ENCODE measurements around the gene ZNF385A.

DNA sequence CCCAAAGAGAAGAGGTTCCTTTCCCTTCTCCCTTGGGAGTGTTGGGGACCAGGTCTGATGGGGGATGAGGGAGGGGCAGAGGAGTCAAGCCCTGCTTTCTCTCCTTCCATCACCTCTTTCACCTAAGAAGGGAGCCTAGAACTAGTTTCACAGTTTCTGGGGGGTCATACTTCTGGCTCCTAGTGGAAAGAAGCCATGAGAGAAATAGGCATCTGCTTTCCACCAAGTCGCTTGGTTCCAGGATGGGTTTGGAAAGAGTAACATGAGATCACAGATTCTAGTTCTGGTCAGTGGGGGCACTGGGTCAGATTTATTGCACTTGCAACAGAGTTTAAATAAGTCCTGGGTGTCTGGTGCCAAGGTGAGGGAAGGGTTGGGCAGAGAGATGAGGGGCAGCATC lies 10.5 kb upstream of the ZNF385A start:
- TF ChIP-seq, protein P1, sequence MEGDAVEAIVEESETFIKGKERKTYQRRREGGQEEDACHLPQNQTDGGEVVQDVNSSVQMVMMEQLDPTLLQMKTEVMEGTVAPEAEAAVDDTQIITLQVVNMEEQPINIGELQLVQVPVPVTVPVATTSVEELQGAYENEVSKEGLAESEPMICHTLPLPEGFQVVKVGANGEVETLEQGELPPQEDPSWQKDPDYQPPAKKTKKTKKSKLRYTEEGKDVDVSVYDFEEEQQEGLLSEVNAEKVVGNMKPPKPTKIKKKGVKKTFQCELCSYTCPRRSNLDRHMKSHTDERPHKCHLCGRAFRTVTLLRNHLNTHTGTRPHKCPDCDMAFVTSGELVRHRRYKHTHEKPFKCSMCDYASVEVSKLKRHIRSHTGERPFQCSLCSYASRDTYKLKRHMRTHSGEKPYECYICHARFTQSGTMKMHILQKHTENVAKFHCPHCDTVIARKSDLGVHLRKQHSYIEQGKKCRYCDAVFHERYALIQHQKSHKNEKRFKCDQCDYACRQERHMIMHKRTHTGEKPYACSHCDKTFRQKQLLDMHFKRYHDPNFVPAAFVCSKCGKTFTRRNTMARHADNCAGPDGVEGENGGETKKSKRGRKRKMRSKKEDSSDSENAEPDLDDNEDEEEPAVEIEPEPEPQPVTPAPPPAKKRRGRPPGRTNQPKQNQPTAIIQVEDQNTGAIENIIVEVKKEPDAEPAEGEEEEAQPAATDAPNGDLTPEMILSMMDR (IDR thresholded peaks at IDR 0.05) = no peak
- TF ChIP-seq POLR2A (IDR thresholded peaks at IDR 0.05) = no peak
- no peak for TF ChIP-seq EP300 (IDR thresholded peaks at IDR 0.05)
- TF ChIP-seq POLR2AphosphoS5 (IDR thresholded peaks at IDR 0.05) = no peak

Measured in upper lobe of left lung (tissue), 4 donors.